Islet precursor cell (in vitro differentiated cells): ENCODE measurements around the gene GTF2H1.
"Not testable (repeated sequence)": the region's sequence is repeated elsewhere in the genome, so short reads cannot be mapped to it uniquely, and the experiment has no call there.

Experiments used
- DNase-seq: peaks from one replicate; pipeline ENCODE4 v3.0.0-alpha.2; 2018

Gene GTF2H1

DNA sequence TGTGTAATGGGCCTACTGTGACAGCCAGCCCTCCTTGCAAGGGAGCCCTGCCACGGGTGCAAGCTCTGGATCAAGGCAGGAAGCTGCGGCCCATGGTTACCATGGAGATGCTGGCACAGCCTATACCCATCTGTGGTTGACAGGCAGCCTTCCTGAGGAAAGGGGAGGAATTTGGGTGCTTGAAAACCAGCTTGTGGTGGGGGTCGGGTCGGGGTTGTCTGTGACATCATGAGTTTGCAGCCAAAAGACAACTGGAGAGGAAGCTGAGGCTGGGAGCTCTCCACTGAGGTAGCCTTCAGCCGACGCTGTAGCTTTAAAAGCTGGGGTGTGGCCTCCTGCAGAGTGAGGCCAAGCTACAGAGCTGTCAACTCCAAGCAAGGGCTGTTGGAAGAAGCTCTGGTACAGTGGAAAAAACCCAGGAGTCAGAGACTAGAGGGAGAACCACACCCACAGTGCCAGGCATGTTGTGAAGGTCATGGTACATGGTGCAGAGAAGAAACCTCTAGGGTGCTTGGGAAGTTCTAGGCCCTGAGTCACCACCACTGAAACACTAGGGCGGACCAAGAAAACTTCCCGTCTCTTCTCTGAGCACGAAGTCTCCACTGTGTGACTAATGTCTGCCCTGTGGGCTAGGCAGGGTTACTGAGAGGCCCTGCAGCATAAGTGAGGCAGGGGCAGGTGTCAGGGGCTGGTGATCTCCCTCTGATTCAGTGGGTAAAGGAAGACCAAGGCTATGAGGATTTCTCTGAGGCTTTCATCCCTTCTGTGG is 61.2 kb downstream of the GTF2H1 start:
- peak; percentile 92 for DNase-seq

DNA sequence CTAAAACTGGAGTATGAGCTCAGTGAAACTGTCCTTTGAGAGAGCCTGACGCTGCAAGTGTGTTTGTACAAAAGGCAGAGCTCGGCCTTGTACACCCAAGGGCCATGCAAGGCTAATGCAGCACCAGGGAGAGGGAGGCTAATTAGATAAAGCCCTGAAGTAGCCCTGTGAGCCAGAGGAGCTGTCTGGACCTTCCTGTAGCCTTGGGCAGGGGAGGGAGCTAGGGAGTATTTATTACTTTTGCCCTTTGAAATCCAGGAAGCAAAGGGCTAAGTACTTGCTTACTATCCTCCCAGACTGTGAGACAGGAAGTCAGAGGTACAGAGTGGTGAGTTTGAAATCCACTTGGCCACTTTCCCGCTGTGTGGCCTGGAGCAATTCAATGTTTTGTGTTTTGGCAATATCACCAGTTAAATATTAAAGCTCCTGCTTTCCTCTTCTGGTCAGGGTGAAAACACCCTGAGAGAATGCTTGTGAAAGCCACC is 61.8 kb downstream of the GTF2H1 start:
- DNase-seq, result peak; percentile 88

DNA sequence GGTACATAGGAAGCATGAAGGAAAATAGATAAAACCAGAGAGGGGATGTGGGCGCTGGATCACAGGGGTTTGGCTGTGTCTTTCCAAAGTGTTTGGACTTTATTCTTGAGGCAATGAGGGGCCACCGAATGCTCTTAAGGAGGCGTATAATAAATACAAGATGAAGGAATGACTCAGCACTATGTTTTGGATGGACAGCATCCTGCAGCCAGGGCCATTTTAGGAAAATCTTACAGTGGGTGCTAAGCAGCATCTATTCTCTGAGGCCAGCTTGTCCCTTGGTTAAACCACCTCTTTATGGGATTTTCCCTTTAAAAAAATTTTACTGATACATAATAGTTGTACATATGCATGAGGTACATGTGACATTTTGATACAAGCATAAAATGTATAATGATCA is 67.7 kb downstream of the GTF2H1 start:
- DNase-seq, result no peak

DNA sequence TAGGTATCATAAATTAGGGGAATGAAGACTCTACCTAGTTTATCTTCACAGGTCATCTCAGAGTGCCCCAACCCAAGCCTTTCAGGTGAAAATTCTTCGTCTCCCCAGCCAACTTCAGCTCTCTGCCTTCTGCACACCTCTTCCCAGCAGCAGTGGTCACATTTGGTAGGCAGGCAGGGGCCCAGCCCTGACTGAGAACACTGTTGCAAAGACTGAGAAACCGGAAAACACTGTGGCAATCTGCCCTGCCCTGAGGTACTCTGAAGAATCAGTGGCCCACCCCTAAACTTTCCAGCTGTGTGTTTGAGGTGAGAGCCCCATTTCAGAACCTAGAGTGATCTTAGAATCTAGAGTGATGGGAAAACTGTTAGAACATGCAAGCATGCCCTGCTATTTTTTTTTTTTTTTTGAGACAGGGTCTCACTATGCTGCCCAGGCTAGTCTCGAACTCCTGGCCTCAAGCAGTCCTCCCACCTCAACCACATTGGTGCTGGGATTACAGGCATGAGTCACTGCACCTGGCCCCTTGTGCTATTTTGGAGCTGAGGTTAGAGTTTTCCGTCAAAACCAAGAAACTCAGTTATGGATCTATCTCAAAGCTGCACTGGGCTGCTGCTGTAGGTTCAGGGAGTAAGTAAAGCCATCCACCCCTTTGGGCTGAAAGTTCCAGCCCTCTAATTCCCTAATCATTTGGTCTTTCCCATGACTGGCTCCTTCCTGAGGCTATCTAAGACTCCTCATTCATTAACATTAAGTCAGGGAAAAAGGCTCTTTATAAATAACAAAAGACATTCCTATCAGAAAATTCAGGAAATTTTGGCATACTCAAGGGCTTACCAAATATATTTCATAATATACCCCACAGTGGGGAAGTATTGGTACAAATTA is 70.3 kb downstream of the GTF2H1 start:
- no peak for DNase-seq

DNA sequence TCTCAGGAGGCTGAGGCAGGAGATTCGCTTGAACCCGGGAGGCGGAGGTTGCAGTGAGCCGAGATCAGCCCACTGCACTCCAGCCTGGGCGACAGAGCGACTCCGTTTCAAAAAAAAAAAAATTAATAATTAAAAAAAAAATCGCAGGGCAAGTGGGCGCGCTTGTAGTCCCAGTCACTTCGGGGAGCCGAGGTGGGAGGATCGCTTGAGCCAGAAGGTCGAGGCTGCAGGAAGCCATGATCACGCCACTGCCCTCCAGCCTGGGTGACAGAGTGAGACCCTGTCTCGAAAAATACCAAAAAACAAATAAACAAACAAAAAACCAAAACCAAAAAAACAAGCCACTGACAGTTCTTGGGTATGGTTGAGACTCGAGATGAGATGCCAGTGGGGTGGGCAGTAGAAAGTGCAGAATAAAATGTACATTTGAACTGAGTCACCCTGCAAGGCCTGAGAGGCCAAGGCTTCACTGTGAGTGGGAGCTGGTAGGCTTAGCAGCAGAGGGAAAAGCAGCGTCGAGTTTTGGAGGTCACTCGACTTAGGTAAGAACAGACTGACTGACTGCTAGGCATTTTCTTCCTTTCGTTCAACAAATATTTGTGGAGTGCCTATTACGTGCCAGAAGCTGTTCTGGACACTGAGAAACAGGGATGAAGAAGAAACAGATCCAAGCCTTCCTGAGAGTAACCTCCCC is 71.4 kb downstream of the GTF2H1 start:
- DNase-seq, result no peak

DNA sequence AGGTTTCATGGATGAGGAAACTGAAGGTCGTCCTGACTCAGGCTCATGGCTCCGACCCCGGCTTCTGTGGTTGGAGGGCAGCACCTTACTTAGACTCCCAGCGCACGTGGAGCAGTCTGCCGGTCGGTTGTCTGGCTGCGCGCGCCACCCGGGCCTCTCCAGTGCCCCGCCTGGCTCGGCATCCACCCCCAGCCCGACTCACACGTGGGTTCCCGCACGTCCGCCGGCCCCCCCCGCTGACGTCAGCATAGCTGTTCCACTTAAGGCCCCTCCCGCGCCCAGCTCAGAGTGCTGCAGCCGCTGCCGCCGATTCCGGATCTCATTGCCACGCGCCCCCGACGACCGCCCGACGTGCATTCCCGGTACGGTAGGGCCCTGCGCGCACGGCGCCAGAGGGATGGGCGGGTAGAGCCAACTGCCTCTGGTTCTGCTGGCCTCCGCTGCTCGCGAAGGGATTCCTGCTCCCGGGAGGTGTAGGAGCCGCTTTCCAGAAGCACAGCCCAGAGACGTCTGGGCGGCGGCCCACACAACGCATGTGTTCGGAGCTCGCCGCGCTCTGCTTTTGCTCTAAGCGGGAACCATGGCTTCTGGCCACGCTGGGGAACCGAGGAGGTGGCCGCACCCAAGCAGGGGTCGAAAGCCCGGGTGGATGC is 72.0 kb downstream of the GTF2H1 start, which contains the start of gene LDHA:
LDHA (plus strand) TSS at position 289 of the 653 bp plus-strand sequence. CDS start 2,280 bp downstream, outside the sequence.
- peak; percentile 98 for DNase-seq

DNA sequence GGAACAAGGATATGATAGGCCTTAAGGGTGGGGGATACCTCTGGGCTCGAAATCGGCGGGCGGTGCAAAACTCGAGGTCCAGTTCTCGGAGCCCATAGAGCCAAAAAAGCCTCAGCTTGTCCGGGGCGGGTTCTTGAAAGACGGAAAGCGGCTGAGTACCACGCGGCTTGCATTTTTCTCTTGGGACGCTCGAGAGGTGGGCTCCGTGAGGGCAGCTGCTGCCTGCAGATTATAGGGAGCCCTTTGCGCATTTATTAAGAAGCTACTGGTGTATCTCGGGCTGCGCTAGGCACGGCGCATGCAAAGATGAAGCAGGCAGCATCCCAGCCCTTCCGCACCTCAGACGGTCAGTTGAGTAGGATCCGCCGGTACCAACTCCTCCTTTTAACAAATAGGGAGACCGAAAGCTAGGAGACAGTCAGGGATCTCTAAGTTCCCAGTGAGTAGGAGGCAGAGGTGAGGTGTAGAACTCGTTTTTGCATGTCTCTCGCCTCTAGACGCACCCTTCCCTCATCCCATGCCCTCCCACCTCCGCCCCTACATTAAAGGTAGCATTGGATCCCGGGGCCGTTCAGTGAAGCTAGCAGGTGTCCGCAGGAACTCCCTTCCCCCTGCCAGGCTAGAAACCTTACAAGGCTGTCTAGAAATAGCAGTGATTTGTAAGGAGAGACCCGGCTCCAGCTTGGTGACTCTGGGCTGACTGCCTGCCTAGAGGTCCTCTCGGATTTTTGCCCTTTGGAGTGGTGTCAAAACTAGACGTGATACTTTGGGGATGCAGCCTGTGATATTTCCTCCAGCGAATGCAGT is 72.8 kb downstream of the GTF2H1 start:
- DNase-seq, result peak; percentile 63

DNA sequence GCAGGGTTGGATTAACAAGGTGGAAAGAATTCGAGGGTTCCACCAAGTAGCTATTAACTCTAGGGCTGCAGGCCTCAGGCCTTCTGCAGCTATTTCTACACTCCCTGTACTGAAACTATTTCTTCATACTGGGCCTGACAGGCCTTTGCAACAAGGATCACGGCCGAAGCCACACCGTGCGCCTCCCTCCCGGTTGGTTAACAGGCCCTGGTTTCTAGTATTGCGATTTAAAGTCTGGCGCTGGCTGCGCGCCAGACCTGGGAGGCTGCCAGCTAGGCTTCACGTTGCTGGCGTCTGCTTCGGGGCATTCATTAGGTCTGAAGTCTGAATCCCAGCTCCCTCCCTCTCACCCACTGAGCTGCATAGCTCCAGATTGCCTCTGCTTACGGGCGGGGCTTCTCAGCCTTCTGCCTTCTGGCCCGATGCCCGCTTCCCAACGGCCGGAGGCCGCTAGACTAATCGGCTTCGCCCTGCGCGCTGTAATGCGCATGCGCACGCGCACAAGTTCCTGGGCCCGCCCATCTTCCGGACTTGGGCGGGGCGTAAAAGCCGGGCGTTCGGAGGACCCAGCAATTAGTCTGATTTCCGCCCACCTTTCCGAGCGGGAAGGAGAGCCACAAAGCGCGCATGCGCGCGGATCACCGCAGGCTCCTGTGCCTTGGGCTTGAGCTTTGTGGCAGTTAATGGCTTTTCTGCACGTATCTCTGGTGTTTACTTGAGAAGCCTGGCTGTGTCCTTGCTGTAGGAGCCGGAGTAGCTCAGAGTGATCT is 73.6 kb downstream of the GTF2H1 start:
- DNase-seq, result peak; percentile 99

DNA sequence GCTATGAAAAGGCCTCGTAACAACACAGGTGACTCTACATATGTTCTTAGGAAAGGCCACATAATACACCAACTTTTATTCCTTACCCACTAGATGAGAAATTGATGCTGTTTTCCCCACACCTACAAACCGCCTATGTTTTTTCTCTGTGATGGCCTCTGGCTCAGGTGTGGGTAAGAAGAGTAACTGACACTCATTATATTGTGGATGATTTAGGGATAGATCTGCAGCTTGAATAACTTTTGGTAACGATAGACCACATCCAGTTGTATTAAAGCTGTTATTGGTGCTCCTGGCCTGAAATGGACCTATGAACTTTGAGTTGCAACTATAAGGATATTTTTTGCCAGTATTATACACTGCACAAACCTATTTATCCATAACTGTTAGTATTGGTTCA is 75.6 kb downstream of the GTF2H1 start:
- DNase-seq, result no peak

DNA sequence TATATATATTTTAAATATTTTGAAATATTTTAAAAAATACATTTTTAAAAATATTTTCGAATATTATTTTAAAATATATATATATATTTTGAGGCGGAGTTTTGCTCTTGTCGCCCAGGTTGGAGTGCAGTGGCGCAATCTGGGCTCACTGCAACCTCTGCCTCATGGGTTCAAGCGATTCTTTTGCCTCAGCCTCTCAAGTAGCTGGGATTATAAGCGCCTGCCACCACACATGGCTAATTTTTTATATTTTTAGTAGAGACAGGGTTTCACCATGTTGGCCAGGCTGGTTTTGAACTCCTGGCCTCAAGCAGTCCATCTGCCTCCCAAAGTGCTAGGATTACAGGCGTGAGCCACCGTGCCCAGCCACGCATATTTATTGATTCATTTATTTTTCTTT is 78.7 kb downstream of the GTF2H1 start:
- not testable (repeated sequence) for DNase-seq

DNA sequence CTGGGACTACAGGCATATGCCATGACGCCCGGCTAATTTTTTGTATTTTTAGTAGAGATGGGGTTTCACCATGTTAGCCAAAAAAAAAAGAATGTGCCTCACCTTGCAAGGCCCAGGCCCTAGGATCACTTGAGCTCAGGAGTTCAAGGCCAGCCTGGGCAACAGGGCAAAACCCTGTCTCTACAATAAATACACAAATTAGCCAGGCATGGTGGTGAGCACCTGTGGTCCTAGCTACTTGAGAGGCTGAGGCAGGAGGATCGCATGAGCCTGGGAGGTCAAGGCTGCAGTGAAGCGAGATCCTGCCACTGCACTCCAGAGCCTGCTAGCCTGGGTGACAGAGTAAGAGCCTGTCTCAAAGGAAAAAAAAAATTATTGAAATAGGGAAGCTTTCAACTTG is 81.7 kb downstream of the GTF2H1 start:
- DNase-seq, result peak; percentile 14

DNA sequence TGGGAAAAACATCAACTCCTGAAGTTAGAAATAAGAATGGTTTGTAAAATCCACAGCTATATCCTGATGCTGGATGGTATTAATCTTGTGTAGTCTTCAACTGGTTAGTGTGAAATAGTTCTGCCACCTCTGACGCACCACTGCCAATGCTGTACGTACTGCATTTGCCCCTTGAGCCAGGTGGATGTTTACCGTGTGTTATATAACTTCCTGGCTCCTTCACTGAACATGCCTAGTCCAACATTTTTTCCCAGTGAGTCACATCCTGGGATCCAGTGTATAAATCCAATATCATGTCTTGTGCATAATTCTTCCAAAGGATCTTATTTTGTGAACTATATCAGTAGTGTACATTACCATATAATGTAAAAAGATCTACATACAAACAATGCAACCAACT is 85.0 kb downstream of the GTF2H1 start:
- DNase-seq, result peak; percentile 31

DNA sequence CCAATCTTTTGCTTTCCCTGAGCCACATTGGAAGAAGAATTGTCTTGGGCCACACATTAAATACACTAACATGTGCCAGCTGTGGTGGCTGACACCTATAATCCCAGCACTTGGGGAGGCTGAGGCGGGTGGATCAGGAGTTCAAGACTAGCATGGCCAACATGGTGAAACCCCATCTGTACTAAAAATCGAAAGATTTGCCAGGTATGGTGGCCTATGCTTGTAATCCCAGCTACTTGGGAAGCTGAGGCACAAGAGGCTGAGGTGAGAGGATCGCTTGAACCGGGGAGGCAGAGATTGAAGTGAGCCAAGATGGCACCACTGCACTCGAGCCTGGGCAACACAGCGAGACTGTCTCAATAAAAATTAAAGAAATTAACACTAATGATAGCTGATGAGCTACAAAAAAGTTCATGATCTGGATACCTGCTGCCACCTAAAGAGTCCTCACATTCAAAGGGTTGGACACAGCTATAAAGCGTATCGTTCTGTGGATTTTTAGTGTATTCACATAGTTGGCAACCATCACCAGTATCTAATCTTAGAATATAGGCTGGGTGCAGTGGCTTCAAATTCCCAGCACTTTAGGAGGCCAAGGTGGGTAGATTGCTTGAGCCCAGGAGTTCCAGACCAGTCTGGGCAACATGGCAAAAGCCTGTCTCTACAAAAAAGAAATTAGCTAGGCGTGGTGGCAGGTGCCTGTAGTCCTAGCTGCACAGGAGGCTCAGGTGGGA is 86.4 kb downstream of the GTF2H1 start:
- peak; percentile 38 for DNase-seq

DNA sequence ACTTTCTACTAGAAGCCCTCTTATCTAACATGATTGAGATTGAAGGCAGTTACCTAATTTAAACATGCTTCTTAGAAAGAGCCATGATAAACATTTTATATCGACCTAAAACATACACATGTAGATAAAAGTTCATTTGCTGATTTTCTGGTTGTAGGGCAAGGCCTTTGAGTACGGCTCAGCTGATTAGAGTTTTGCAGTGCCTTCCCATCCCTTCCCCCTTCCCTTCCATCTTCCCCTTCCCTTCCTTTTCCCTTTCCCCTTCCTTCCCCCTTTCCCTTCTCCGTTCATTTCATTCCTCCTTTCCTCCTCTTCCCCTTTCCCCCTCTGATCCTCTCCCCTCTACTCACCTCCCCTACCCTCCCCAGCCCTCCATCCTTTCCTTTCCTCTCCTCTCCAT is 94.1 kb downstream of the GTF2H1 start:
- no peak for DNase-seq
